Psoas muscle (tissue), 8 donors: ENCODE results near the gene HAT1. TPM values are rescaled to one million over a fixed set of nuclear protein-coding genes. Genes with fewer than 3 reads are reported as not detected.

ENCODE experiments used
- ATAC-seq, 4 donors: fragments of 200-7000 bp; cut with Tn5 transposase; one replicate each; pipeline ENCODE4 v1.9.1; 2020; ENCODE audit warnings: moderate library complexity in 3 of 4, mild to moderate bottlenecking in 2 of 4
- DNase-seq, 2 donors: peaks; one replicate each; pipeline ENCODE4 v3.0.0-alpha.2; 2020
- H3K27ac ChIP-seq: fragments of 200-600 bp; one replicate; pipeline ENCODE4 v1.8.0; 2022
- H3K27me3 ChIP-seq, 3 donors: fragments of 200-600 bp in 1 of 3; one replicate each; pipeline versions ENCODE4 v1.6.1 to v1.8.0; 2013 to 2022; ENCODE audit warnings: low read length in 2 of 3, mild to moderate bottlenecking in 2 of 3, moderate library complexity in 1 of 3; ENCODE audit not compliant: insufficient read depth in 3 of 3
- H3K36me3 ChIP-seq, 2 donors: fragments of 200-600 bp in 1 of 2; one replicate each; pipeline versions ENCODE4 v1.6.1 to v1.8.0; 2013 to 2022; ENCODE audit warnings: low read depth in 1 of 2, mild to moderate bottlenecking in 1 of 2, moderate library complexity in 1 of 2; ENCODE audit not compliant: insufficient read depth in 1 of 2
- H3K4me1 ChIP-seq: fragments of 200-600 bp; one replicate; pipeline ENCODE4 v1.8.0; 2022
- H3K4me3 ChIP-seq: fragments of 200-600 bp; one replicate; pipeline ENCODE4 v1.8.0; 2022; ENCODE audit warnings: mild to moderate bottlenecking
- H3K9me3 ChIP-seq: fragments of 200-600 bp; one replicate; pipeline ENCODE4 v1.8.0; 2022
- CTCF ChIP-seq: fragments of 200-600 bp; IDR thresholded peaks from one replicate; pipeline ENCODE4 v1.8.0; 2022; ENCODE audit warnings: antibody characterized with exemption
- WGBS, 3 donors: extraction: QIAGEN DNeasy Blood & Tissue Kit; methylation state at CpG; one replicate each; pipeline versions ENCODE4 v1.1.6 to v1.1.7; 2013; 5-methylcytosine and 5-hydroxymethylcytosine counted together
- intact Hi-C, 2 donors: fragments of 100-400 bp; cut with DNase I; formaldehyde crosslinking; loops; one replicate each; pipeline versions ENCODE4 v1.11.0 to v1.14.2; 2022
- polyA plus RNA-seq, 3 donors: library from polyadenylated mRNA; stranded (reverse); fragments of 200-250 nt; gene quantifications; one replicate each; pipeline ENCODE4 v1.2.3, GENCODE V29; 2013
- total RNA-seq, 4 donors: library from RNA; stranded (reverse); fragmentation: NEBNext Ultra II Directional in 2 of 4; extraction: Animal tissue kit (Norgen Biotek cat#: 25700) in 2 of 4; gene quantifications; one replicate each; pipeline versions ENCODE4 v1.2.1 to v1.2.4, GENCODE V29; 2021 to 2023
- donor health status: healthy with polysubstance abuse.
- donor health status: DM: no; HTN: no; CAD: no; lungs with moderate emphysema.
- donor health status: Bipolar disorder and iron deficiency.
- donor health status: healthy.
- donor health status: DM: yes; HTN: yes; CAD: no.
- donor health status: DM: no; HTN: no; CAD: no.
- donor health status: DM: no; HTN: no; CAD: no.
- donor health status: DM: yes; HTN: yes; CAD: no.

Gene HAT1
- total and polyA plus RNA-seq, 7 donors, result 31.8 to 94.6 (median 54.7) TPM

GRCh38 chr2:172009823-172010222 is 87.6 kb downstream of the HAT1 start:
- Histone ChIP-seq H3K27me3 (no peaks in the 10 kb centered on the region), H3K4me1 (peaks cover 10% of the 10 kb centered on the region), H3K4me3 (no peak overlapping the region), H3K27ac (no peak overlapping the region), H3K9me3 (no peaks in the 10 kb centered on the region), H3K36me3 (no peaks in the 10 kb centered on the region)
- ATAC-seq (no peak), DNase-seq (no peak)
- intact Hi-C loops, result no loop called here
- TF ChIP-seq CTCF, result no peak
- WGBS, 3 donors, result 90 to 97% (median 94%) methylated on average over 4 of the region's 4 CpGs

GRCh38 chr2:172011812-172012575 is 89.7 kb downstream of the HAT1 start:
- no peaks in the 10 kb centered on the region for H3K36me3 ChIP-seq
- no peak overlapping the region for H3K4me3 ChIP-seq
- intact Hi-C loops, result no loop called here
- no peak for DNase-seq
- H3K9me3 ChIP-seq, result no peaks in the 10 kb centered on the region
- peaks cover 10% of the 10 kb centered on the region for H3K4me1 ChIP-seq
- 76 to 82% (median 79%) methylated on average over 11 of the region's 11 CpGs for WGBS, 3 donors
- H3K27ac ChIP-seq, result no peak overlapping the region
- ATAC-seq, result no peak
- H3K27me3 ChIP-seq, result no peaks in the 10 kb centered on the region
- TF ChIP-seq CTCF, result no peak

GRCh38 chr2:172012677-172013391 is 90.6 kb downstream of the HAT1 start:
- Histone ChIP-seq H3K9me3 (no peaks in the 10 kb centered on the region), H3K4me1 (peaks cover 10% of the 10 kb centered on the region), H3K36me3 (no peaks in the 10 kb centered on the region), H3K27ac (no peak overlapping the region), H3K4me3 (no peak overlapping the region), H3K27me3 (no peaks in the 10 kb centered on the region)
- ATAC-seq (peak; percentile 68 to 81 (median 72)), DNase-seq (peak; percentile 19 to 51)
- intact Hi-C loops, result no loop called here
- no peak for TF ChIP-seq CTCF
- WGBS, 3 donors, result 20 to 47% (median 27%) methylated on average over 9 of the region's 9 CpGs

GRCh38 chr2:172013396-172013795 is 91.1 kb downstream of the HAT1 start:
- DNase-seq (no peak), ATAC-seq (peak in 1 of 4 donors; percentile 10)
- Histone ChIP-seq H3K36me3 (no peaks in the 10 kb centered on the region), H3K27me3 (no peaks in the 10 kb centered on the region), H3K4me1 (peaks cover 10% of the 10 kb centered on the region), H3K9me3 (no peaks in the 10 kb centered on the region), H3K27ac (no peak overlapping the region), H3K4me3 (no peak overlapping the region)
- intact Hi-C loops, result no loop called here
- 75 to 84% (median 77%) methylated on average over 4 of the region's 4 CpGs for WGBS, 3 donors
- TF ChIP-seq CTCF, result no peak
